ENCODE results near the gene MAST4. TPM values are rescaled to one million over a fixed set of nuclear protein-coding genes. Genes with fewer than 3 reads are reported as not detected.

MAST4 gene
- total and polyA plus RNA-seq, 2 of the 4 experiments (the other 2 are of a cell fraction), result 4.8 to 6.8 TPM

GRCh38 chr5:66633754-66634153 lies 37.6 kb downstream of the MAST4 start:
- no peaks in the 10 kb centered on the region for H3K4me1 ChIP-seq (ENCODE audit: control insufficient read depth, insufficient read depth, low read length)
- H3K9me1 ChIP-seq (ENCODE audit: insufficient read depth, low read length), result no peaks in the 10 kb centered on the region
- no peaks in the 10 kb centered on the region for H3K36me3 ChIP-seq (ENCODE audit: control insufficient read depth, insufficient read depth, low read length)
- no peaks in the 10 kb centered on the region for H4K20me1 ChIP-seq (ENCODE audit: insufficient read depth, low read length)
- dilution Hi-C loops (cut with HindIII; ENCODE audit: low sequenced_read_pairs, unreplicated experiment) (no loop called here), in situ Hi-C loops (cut with MboI; ENCODE audit: low sequenced_read_pairs) (no loop called here), intact Hi-C loops (cut with micrococcal nuclease) (no loop called here)
- H2BK20ac ChIP-seq (ENCODE audit: low read depth, low read length), result no peak overlapping the region
- no peak overlapping the region for H3K14ac ChIP-seq (replicated peaks; ENCODE audit: low read depth, low read length)
- H2AK5ac ChIP-seq (ENCODE audit: low read depth, low read length), result no peak overlapping the region
- no peak overlapping the region for H3K18ac ChIP-seq (ENCODE audit: low read depth, low read length)
- H4K8ac ChIP-seq (ENCODE audit: low read depth in 2 of 2, low read length in 2 of 2), result no peak overlapping the region
- no peak overlapping the region for H3K4ac ChIP-seq (ENCODE audit: low read depth, low read length)
- ATAC-seq (ENCODE audit: low read depth) (no peak), DNase-seq (no peak)
- no peak overlapping the region for H3K56ac ChIP-seq (ENCODE audit: extremely low read depth, insufficient read depth, low read length)
- H3K23ac ChIP-seq (ENCODE audit: low read depth, low read length), result no peak overlapping the region
- no peak overlapping the region for H3K4me3 ChIP-seq (ENCODE audit: insufficient read depth, low read depth, low read length)
- TF ChIP-seq RCOR1 (IDR thresholded peaks at IDR 0.05; ENCODE audit: insufficient replicate concordance, low read length) (no peak), SMC3 (IDR thresholded peaks at IDR 0.05; ENCODE audit: low read depth, low read length) (no peak), CEBPB (IDR thresholded peaks at IDR 0.05; ENCODE audit: low read depth, low read length) (no peak), FOS (IDR thresholded peaks at IDR 0.05; ENCODE audit: low read depth, low read length) (no peak), USF2 (IDR thresholded peaks at IDR 0.05; ENCODE audit: low read depth, low read length) (no peak), CTCF (conservative IDR thresholded peaks at IDR 0.05; ENCODE audit: low read depth, low read length) (no peak), MXI1 (IDR thresholded peaks at IDR 0.05; ENCODE audit: borderline replicate concordance, low read depth, low read length) (no peak), ELK1 (IDR thresholded peaks at IDR 0.05; ENCODE audit: borderline replicate concordance, low read depth, low read length) (no peak), RAD21 (IDR thresholded peaks at IDR 0.05; ENCODE audit: low read length) (no peak), RFX5 (IDR thresholded peaks at IDR 0.05; ENCODE audit: low read depth, low read length) (no peak), NFE2L2 (IDR thresholded peaks at IDR 0.05; ENCODE audit: low read depth, low read length) (no peak), MAZ (IDR thresholded peaks at IDR 0.05; ENCODE audit: borderline replicate concordance, low read depth, low read length) (no peak), BHLHE40 (IDR thresholded peaks at IDR 0.05; ENCODE audit: low read depth, low read length) (no peak), POLR2A (IDR thresholded peaks at IDR 0.05; ENCODE audit: low read depth, low read length) (no peak), MAFK (IDR thresholded peaks at IDR 0.05; ENCODE audit: low read depth, low read length) (no peak), CHD1 (IDR thresholded peaks at IDR 0.05; ENCODE audit: low read depth, low read length) (no peak)
- H2AFZ ChIP-seq (replicated peaks; ENCODE audit: low read length, poor library complexity), result no peak overlapping the region
- H2BK120ac ChIP-seq (ENCODE audit: low read depth, low read length), result no peak overlapping the region
- no peak overlapping the region for H4K5ac ChIP-seq (ENCODE audit: low read depth, low read length)
- CTCF ChIA-PET, result no interaction called here
- no peaks in the 10 kb centered on the region for H3K9me3 ChIP-seq (ENCODE audit: control insufficient read depth, insufficient read depth, low read length)
- WGBS, 2 experiments (ENCODE audit: extremely low coverage in 2 of 2, insufficient read length in 1 of 2), result no CpG with 5 or more reads among the region's 3 CpGs
- no peak overlapping the region for H3K4me2 ChIP-seq (ENCODE audit: low read depth, low read length)
- H3K27me3 ChIP-seq (ENCODE audit: control insufficient read depth, insufficient read depth, low read length), result no peaks in the 10 kb centered on the region
- no peak overlapping the region for H3K27ac ChIP-seq (ENCODE audit: insufficient read depth, low read length)
- H3K9ac ChIP-seq (ENCODE audit: low read depth, low read length), result no peak overlapping the region
- no peak overlapping the region for H2BK5ac ChIP-seq (ENCODE audit: low read depth, low read length, poor library complexity, severe bottlenecking)
- no TSS peak for BruUV-seq (replicated peaks)
- H2AK9ac ChIP-seq (replicated peaks; ENCODE audit: low read depth, low read length, poor library complexity), result no peak overlapping the region
- no peak overlapping the region for H2BK15ac ChIP-seq (ENCODE audit: low read depth, low read length)
- no peaks in the 10 kb centered on the region for H3K79me1 ChIP-seq (ENCODE audit: low read depth in 1 of 2, low read length in 2 of 2)
- H4K91ac ChIP-seq (ENCODE audit: insufficient read depth, low read depth, low read length), result no peak overlapping the region
- POLR2A ChIA-PET (ENCODE audit: unreplicated experiment), result no interaction called here

All from IMR-90 (cell line).